Measurements from ENCODE around the gene TBC1D22A. TPM values are rescaled to one million over a fixed set of nuclear protein-coding genes. Genes with fewer than 3 reads are reported as not detected.
A peak's percentile ranks its signal among the peaks of the same experiment; 100 is the strongest.

TBC1D22A gene
- total RNA-seq, 1 experiment from 2014 or later = 32.6 TPM

DNA sequence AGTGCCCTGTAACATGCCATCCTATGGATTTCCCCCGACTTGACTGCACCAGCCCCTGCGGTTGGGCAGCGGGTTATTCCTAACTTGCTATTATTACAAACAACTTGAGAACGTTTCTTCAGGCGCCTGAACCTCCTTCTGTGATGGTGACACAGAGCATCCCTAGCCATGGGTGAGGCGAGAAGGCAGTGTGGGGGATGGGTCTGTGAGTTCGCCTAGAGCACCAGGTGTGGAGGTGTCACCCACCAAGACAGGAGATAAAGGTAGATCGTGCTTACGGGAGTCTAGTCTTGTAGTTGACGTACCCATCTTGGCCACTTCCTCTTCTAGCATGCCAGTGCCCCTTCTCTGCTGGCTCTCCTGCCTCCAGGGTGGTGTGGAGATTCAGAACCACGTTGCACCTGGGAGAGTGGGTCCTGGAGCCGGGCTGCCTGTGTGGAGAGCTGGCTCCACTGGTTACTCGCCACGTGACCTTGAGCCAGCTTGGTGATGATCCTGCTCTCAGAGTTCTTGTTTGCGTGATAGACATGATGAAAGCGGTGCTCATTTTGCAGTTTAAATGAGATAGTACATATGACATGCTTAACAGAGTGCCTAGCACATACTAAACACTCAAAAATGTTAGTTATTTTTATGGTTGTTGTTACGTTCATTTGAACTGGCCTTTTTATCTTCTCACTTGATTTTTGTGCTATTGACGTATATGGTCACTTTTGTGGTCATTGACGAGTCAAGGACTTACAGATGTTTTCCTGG lies 37.8 kb downstream of the TBC1D22A start:
- H3K27me3 ChIP-seq (replicated peaks; ENCODE audit: control insufficient read depth, insufficient read depth, low read length) = no peaks in the 10 kb centered on the region
- Mint-ChIP-seq H3K4me1 (ENCODE audit: low read depth, unreplicated experiment) (peaks cover 25% of the 10 kb centered on the region), H3K9me3 (ENCODE audit: unreplicated experiment) (no peaks in the 10 kb centered on the region), H3K27ac (ENCODE audit: unreplicated experiment) (no peak overlapping the region), H3K4me3 (ENCODE audit: unreplicated experiment) (no peak overlapping the region), H3K36me3 (ENCODE audit: insufficient read depth, unreplicated experiment) (peaks cover 59% of the 10 kb centered on the region), H3K27me3 (ENCODE audit: insufficient read depth, unreplicated experiment) (no peaks in the 10 kb centered on the region)
- no peaks in the 10 kb centered on the region for H3K4me1 ChIP-seq
- ChIA-PET POLR2A (interaction anchor here (1.8 kb wide), 1 partner anchor 38 kb away, joined by 8 read pairs; the partner anchor contains the start of gene TBC1D22A), CTCF (no interaction called here)
- intact Hi-C loops (cut with micrococcal nuclease; ENCODE audit: unreplicated experiment) = no loop called here
- TF ChIP-seq, protein P1, sequence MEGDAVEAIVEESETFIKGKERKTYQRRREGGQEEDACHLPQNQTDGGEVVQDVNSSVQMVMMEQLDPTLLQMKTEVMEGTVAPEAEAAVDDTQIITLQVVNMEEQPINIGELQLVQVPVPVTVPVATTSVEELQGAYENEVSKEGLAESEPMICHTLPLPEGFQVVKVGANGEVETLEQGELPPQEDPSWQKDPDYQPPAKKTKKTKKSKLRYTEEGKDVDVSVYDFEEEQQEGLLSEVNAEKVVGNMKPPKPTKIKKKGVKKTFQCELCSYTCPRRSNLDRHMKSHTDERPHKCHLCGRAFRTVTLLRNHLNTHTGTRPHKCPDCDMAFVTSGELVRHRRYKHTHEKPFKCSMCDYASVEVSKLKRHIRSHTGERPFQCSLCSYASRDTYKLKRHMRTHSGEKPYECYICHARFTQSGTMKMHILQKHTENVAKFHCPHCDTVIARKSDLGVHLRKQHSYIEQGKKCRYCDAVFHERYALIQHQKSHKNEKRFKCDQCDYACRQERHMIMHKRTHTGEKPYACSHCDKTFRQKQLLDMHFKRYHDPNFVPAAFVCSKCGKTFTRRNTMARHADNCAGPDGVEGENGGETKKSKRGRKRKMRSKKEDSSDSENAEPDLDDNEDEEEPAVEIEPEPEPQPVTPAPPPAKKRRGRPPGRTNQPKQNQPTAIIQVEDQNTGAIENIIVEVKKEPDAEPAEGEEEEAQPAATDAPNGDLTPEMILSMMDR (IDR thresholded peaks at IDR 0.05; ENCODE audit: insufficient read depth in 1 of 2, low read depth in 1 of 2, low read length in 1 of 2, severe bottlenecking in 1 of 2, unreplicated experiment in 1 of 2) = no peak
- no peaks in the 10 kb centered on the region for H3K9me3 ChIP-seq
- H3K36me3 ChIP-seq (ENCODE audit: control insufficient read depth, insufficient read depth, low read length) = peaks cover 2% of the 10 kb centered on the region
- H3K4me3 ChIP-seq (ENCODE audit: low read depth, low read length) = no peak overlapping the region
- no TSS peak for BruUV-seq (replicated peaks)
- DNase-seq = peak in 1 of 2 experiments; percentile 11

GRCh38 chr22:46801331-46801811 lies 38.9 kb downstream of the TBC1D22A start:
- DNase-seq = peak; percentile 16 to 42
- H3K4me3 Mint-ChIP-seq (ENCODE audit: unreplicated experiment) = no peak overlapping the region
- H3K4me1 Mint-ChIP-seq (ENCODE audit: low read depth, unreplicated experiment) = peaks cover 25% of the 10 kb centered on the region
- no peaks in the 10 kb centered on the region for H3K9me3 ChIP-seq
- no peaks in the 10 kb centered on the region for H3K4me1 ChIP-seq
- H3K4me3 ChIP-seq (ENCODE audit: low read depth, low read length) = no peak overlapping the region
- TF ChIP-seq, protein P1 (IDR thresholded peaks at IDR 0.05; ENCODE audit: insufficient read depth in 1 of 2, low read depth in 1 of 2, low read length in 1 of 2, severe bottlenecking in 1 of 2, unreplicated experiment in 1 of 2) = no peak
- CTCF ChIA-PET = interaction anchor here (0.9 to 1.4 kb wide), 4 partner anchors 10 to 238 kb away, joined by 3 to 6 read pairs (median 4); no protein-coding TSS in a partner anchor
- POLR2A ChIA-PET = interaction anchor here (0.6 to 1.8 kb wide), 3 partner anchors 36 to 175 kb away, joined by 3 to 8 read pairs (median 5); partner anchors contain the start of gene TBC1D22A
- H3K36me3 Mint-ChIP-seq (ENCODE audit: insufficient read depth, unreplicated experiment) = peaks cover 66% of the 10 kb centered on the region
- H3K9me3 Mint-ChIP-seq (ENCODE audit: unreplicated experiment) = no peaks in the 10 kb centered on the region
- intact Hi-C loops (cut with micrococcal nuclease; ENCODE audit: unreplicated experiment) = no loop called here
- H3K36me3 ChIP-seq (ENCODE audit: control insufficient read depth, insufficient read depth, low read length) = peaks cover 2% of the 10 kb centered on the region
- BruUV-seq (replicated peaks) = no TSS peak
- H3K27me3 Mint-ChIP-seq (ENCODE audit: insufficient read depth, unreplicated experiment) = no peaks in the 10 kb centered on the region
- peak overlapping the region; percentile 60 for H3K27ac Mint-ChIP-seq (ENCODE audit: unreplicated experiment)
- H3K27me3 ChIP-seq (replicated peaks; ENCODE audit: control insufficient read depth, insufficient read depth, low read length) = no peaks in the 10 kb centered on the region

GRCh38 chr22:46801826-46802607 lies 39.6 kb downstream of the TBC1D22A start:
- Mint-ChIP-seq H3K4me3 (ENCODE audit: unreplicated experiment) (no peak overlapping the region), H3K4me1 (ENCODE audit: low read depth, unreplicated experiment) (peaks cover 25% of the 10 kb centered on the region), H3K27me3 (ENCODE audit: insufficient read depth, unreplicated experiment) (no peaks in the 10 kb centered on the region), H3K36me3 (ENCODE audit: insufficient read depth, unreplicated experiment) (peaks cover 72% of the 10 kb centered on the region), H3K9me3 (ENCODE audit: unreplicated experiment) (no peaks in the 10 kb centered on the region), H3K27ac (ENCODE audit: unreplicated experiment) (peak overlapping the region; percentile 60)
- no peaks in the 10 kb centered on the region for H3K4me1 ChIP-seq
- H3K27me3 ChIP-seq (replicated peaks; ENCODE audit: control insufficient read depth, insufficient read depth, low read length) = no peaks in the 10 kb centered on the region
- intact Hi-C loops (cut with micrococcal nuclease; ENCODE audit: unreplicated experiment) = loop anchor here (2.0 kb wide), 1 partner anchor 27 kb away; no protein-coding TSS in a partner anchor
- ChIA-PET CTCF (interaction anchor here (0.9 to 1.4 kb wide), 6 partner anchors 9 to 238 kb away, joined by 3 to 6 read pairs (median 4); no protein-coding TSS in a partner anchor), POLR2A (interaction anchor here (1.8 kb wide), 1 partner anchor 39 kb away, joined by 8 read pairs; the partner anchor contains the start of gene TBC1D22A)
- BruUV-seq (replicated peaks) = no TSS peak
- no peaks in the 10 kb centered on the region for H3K9me3 ChIP-seq
- no peak overlapping the region for H3K4me3 ChIP-seq (ENCODE audit: low read depth, low read length)
- DNase-seq = peak in 1 of 2 experiments; percentile 26
- H3K36me3 ChIP-seq (ENCODE audit: control insufficient read depth, insufficient read depth, low read length) = peaks cover 2% of the 10 kb centered on the region
- TF ChIP-seq, protein P1 (IDR thresholded peaks at IDR 0.05; ENCODE audit: insufficient read depth in 1 of 2, low read depth in 1 of 2, low read length in 1 of 2, severe bottlenecking in 1 of 2, unreplicated experiment in 1 of 2) = no peak
